ENCODE measurements around the gene QSOX2. TPM values are rescaled to one million over a fixed set of nuclear protein-coding genes. Genes with fewer than 3 reads are reported as not detected.
A peak's percentile ranks its signal among the peaks of the same experiment; 100 is the strongest.

Gene QSOX2
- total RNA-seq, 3 donors from 2014 or later (not counting 1 experiment from before 2014, with no cell fraction given): 10.8 to 16.7 (median 16.6) TPM

DNA sequence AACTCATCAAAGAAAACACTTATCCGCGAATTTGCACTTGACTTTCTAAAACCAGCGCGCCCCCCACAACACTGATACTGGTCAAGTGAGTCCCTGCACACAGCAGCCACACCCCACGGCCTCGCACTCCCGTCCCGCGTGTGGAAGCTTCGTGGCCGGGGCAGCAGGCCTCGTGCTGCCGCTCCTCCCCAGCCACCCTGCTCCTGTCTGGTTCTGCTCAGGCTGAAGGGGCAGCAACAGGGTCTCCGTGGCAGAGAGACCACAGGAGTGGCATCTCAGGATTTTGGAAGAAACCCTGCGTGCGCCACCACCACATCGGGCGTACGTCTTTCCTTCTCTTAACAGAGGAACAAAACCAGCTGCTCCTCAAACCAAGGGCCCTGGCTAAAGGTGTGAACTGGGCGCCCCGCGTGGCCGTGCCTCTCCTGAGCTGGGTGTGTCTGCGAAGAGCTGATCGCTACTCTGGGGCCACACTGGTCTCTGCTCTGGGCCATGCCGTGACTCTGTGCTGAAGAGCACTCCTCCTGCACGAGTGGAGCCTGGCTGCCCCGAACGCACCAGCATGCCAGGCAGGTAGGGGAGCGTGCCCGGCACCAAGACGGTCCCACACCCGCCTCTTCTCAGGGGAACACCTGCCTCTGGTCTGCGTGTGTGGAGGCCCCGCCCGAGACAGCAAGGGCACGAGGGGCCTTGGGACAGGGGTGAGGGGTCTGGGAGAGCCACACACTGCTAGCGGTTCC lies 23.3 kb downstream of the QSOX2 start:
- H3K36me3 ChIP-seq (ENCODE audit: control insufficient read depth, insufficient read depth, low read length): peaks cover 45% of the 10 kb centered on the region
- H3K27ac ChIP-seq (ENCODE audit: low read length): no peak overlapping the region
- H3K27me3 ChIP-seq (ENCODE audit: control insufficient read depth, insufficient read depth, low read length): no peaks in the 10 kb centered on the region
- H3K4me1 ChIP-seq (ENCODE audit: control insufficient read depth, insufficient read depth, low read length): peaks cover 27% of the 10 kb centered on the region
- H3K4me1 Mint-ChIP-seq: peaks cover 10 to 13% of the 10 kb centered on the region in 2 donors
- no peak for TF ChIP-seq CTCF (IDR thresholded peaks at IDR 0.05)
- no peaks in the 10 kb centered on the region for H3K27me3 Mint-ChIP-seq (ENCODE audit: low read depth in 2 of 2)
- DNase-seq: no peak
- no peaks in the 10 kb centered on the region for H3K9me3 Mint-ChIP-seq
- no peak overlapping the region for H3K27ac Mint-ChIP-seq
- no peak for ATAC-seq
- H3K36me3 Mint-ChIP-seq: no peaks in the 10 kb centered on the region
- intact Hi-C loops (cut with micrococcal nuclease): no loop called here
- no peaks in the 10 kb centered on the region for H3K9me3 ChIP-seq (ENCODE audit: control insufficient read depth, insufficient read depth, low read length)
- WGBS (ENCODE audit: insufficient coverage): 95% methylated on average over 38 of the region's 38 CpGs
- no peak overlapping the region for H3K4me3 Mint-ChIP-seq
- H3K4me3 ChIP-seq (ENCODE audit: low read length): no peak overlapping the region

- Histone ChIP-seq H3K4me3 (ENCODE audit: low read length) (no peak overlapping the region), H3K9me3 (ENCODE audit: control insufficient read depth, insufficient read depth, low read length) (no peaks in the 10 kb centered on the region), H3K27ac (ENCODE audit: low read length) (no peak overlapping the region), H3K4me1 (ENCODE audit: control insufficient read depth, insufficient read depth, low read length) (peaks cover 11% of the 10 kb centered on the region), H3K36me3 (ENCODE audit: control insufficient read depth, insufficient read depth, low read length) (peaks cover 53% of the 10 kb centered on the region), H3K27me3 (ENCODE audit: control insufficient read depth, insufficient read depth, low read length) (no peaks in the 10 kb centered on the region)
- peak in 1 of 2 donors; percentile 52 for DNase-seq
- Mint-ChIP-seq H3K27ac (no peak overlapping the region), H3K4me3 (no peak overlapping the region), H3K27me3 (ENCODE audit: low read depth in 2 of 2) (no peaks in the 10 kb centered on the region), H3K9me3 (no peaks in the 10 kb centered on the region), H3K4me1 (peaks cover 3 to 5% of the 10 kb centered on the region in 2 donors), H3K36me3 (peaks cover 3% of the 10 kb centered on the region)
- WGBS (ENCODE audit: insufficient coverage): 90% methylated on average over 15 of the region's 15 CpGs
- TF ChIP-seq CTCF (IDR thresholded peaks at IDR 0.05): no peak
- ATAC-seq: no peak
- intact Hi-C loops (cut with micrococcal nuclease): no loop called here
These were observed 25.4 kb downstream of the QSOX2 start for GRCh38 chr9:136220017-136220729.

GRCh38 chr9:136219276-136219675 lies 26.3 kb downstream of the QSOX2 start:
- Histone ChIP-seq H3K27ac (ENCODE audit: low read length) (no peak overlapping the region), H3K36me3 (ENCODE audit: control insufficient read depth, insufficient read depth, low read length) (peaks cover 62% of the 10 kb centered on the region), H3K4me3 (ENCODE audit: low read length) (no peak overlapping the region), H3K27me3 (ENCODE audit: control insufficient read depth, insufficient read depth, low read length) (no peaks in the 10 kb centered on the region), H3K4me1 (ENCODE audit: control insufficient read depth, insufficient read depth, low read length) (peaks cover 7% of the 10 kb centered on the region), H3K9me3 (ENCODE audit: control insufficient read depth, insufficient read depth, low read length) (no peaks in the 10 kb centered on the region)
- no peaks in the 10 kb centered on the region for H3K27me3 Mint-ChIP-seq (ENCODE audit: low read depth in 2 of 2)
- intact Hi-C loops (cut with micrococcal nuclease): no loop called here
- no peak overlapping the region for H3K4me3 Mint-ChIP-seq
- 98% methylated on average over 13 of the region's 13 CpGs for WGBS (ENCODE audit: insufficient coverage)
- H3K4me1 Mint-ChIP-seq: no peaks in the 10 kb centered on the region
- DNase-seq (no peak), ATAC-seq (no peak)
- peaks cover 8% of the 10 kb centered on the region for H3K36me3 Mint-ChIP-seq
- no peak for TF ChIP-seq CTCF (IDR thresholded peaks at IDR 0.05)
- no peak overlapping the region for H3K27ac Mint-ChIP-seq
- no peaks in the 10 kb centered on the region for H3K9me3 Mint-ChIP-seq
